PFSK-1 (cell line): Measurements from ENCODE around the gene INAVA.

Experiments
- FOXP2 ChIP-seq: optimal IDR thresholded peaks from 2 replicates; pipeline ENCODE3; 2011; ENCODE audit warnings: borderline replicate concordance, control low read depth, inconsistent platforms; ENCODE audit not compliant: insufficient read depth; ENCODE audit errors: extremely low read length, extremely low read depth
- POLR2AphosphoS5 ChIP-seq: IDR thresholded peaks from 2 replicates; pipeline ENCODE4 v1.6.1; 2012; ENCODE audit warnings: low read depth, mild to moderate bottlenecking, control low read depth, low read length, moderate library complexity
- REST ChIP-seq, 2 experiments: IDR thresholded peaks; 2 replicates each; pipeline versions ENCODE4 v1.6.1 to v1.8.0; 2011 to 2012; ENCODE audit warnings: low read depth in 2 of 2, low read length in 2 of 2, control low read depth in 1 of 2, inconsistent platforms in 1 of 2, mild to moderate bottlenecking in 1 of 2, moderate library complexity in 1 of 2; ENCODE audit not compliant: insufficient read depth in 1 of 2
- SIN3A ChIP-seq: IDR thresholded peaks from 2 replicates; pipeline ENCODE4 v1.6.1; 2012; ENCODE audit warnings: mild to moderate bottlenecking, low read length, moderate library complexity, borderline replicate concordance; ENCODE audit not compliant: insufficient read depth
- TAF1 ChIP-seq: IDR thresholded peaks from 2 replicates; pipeline ENCODE4 v1.6.1; 2012; ENCODE audit warnings: low read length, control low read depth, borderline replicate concordance; ENCODE audit not compliant: insufficient read depth

GRCh38 chr1:200916681-200917080 lies 22.0 kb downstream of the INAVA start:
- TF ChIP-seq TAF1, result no peak
- TF ChIP-seq POLR2AphosphoS5, result no peak
- TF ChIP-seq REST (IDR thresholded peaks at IDR 0.05; ENCODE audit: insufficient read depth in 1 of 2, low read depth in 2 of 2, low read length in 2 of 2), result no peak
- TF ChIP-seq SIN3A, result no peak
- no peak for TF ChIP-seq FOXP2
